Stomach (tissue), 4 donors: ENCODE results near the gene NTM.

Experiments
- CTCF ChIP-seq, 7 experiments: fragments of 450-650 bp in 4 of 7; fragments of 200-600 bp in 3 of 7; sonication (generic) in 3 of 7; IDR thresholded peaks; one replicate each; pipeline ENCODE4 v1.5.1; 2016 to 2019; ENCODE audit warnings: antibody characterized with exemption in 7 of 7, control low read depth in 2 of 7, mild to moderate bottlenecking in 1 of 7
- EP300 ChIP-seq: sonication (generic); formaldehyde crosslinking; IDR thresholded peaks from one replicate; pipeline ENCODE4 v1.6.1; 2017; ENCODE audit warnings: antibody characterized with exemption
- POLR2A ChIP-seq, 4 donors: fragments of 450-650 bp; IDR thresholded peaks; one replicate each; pipeline ENCODE4 v1.6.1; 2016; ENCODE audit warnings: antibody characterized with exemption in 4 of 4, control low read depth in 2 of 4, mild to moderate bottlenecking in 1 of 4, moderate library complexity in 1 of 4
- POLR2AphosphoS5 ChIP-seq, 3 donors: sonication (generic); formaldehyde crosslinking; IDR thresholded peaks; one replicate each; pipeline ENCODE4 v1.6.1; 2016; ENCODE audit warnings: antibody characterized with exemption in 3 of 3

- no peak for TF ChIP-seq CTCF (IDR thresholded peaks at IDR 0.05)
- TF ChIP-seq POLR2A (IDR thresholded peaks at IDR 0.05) = no peak
- no peak for TF ChIP-seq POLR2AphosphoS5 (IDR thresholded peaks at IDR 0.05)
- no peak for TF ChIP-seq EP300
Measured at GRCh38 chr11:131328843-131329242, 41.6 kb upstream of the NTM start.
